Nephron progenitor cell (in vitro differentiated cells): ENCODE measurements around the gene SIRT2.
A peak's percentile ranks its signal among the peaks of the same experiment; 100 is the strongest.
"Not testable (repeated sequence)": the region's sequence is repeated elsewhere in the genome, so short reads cannot be mapped to it uniquely, and the experiment has no call there.

Experiments used
- DNase-seq: peaks from one replicate; pipeline ENCODE4 v3.0.0; 2021
- H3K27ac Mint-ChIP-seq: 2 replicates; pipeline ENCODE4 v1.8.0; 2021; ENCODE audit warnings: mild to moderate bottlenecking, moderate library complexity, mixed read lengths
- H3K27me3 Mint-ChIP-seq: 2 replicates; pipeline ENCODE4 v1.8.0; 2021; ENCODE audit warnings: mild to moderate bottlenecking, low read depth, mixed read lengths; ENCODE audit not compliant: poor library complexity
- H3K36me3 Mint-ChIP-seq: 2 replicates; pipeline ENCODE4 v1.8.0; 2021; ENCODE audit warnings: low read depth, mixed read lengths
- H3K4me1 Mint-ChIP-seq: 2 replicates; pipeline ENCODE4 v1.8.0; 2021; ENCODE audit warnings: mixed read lengths
- H3K4me3 Mint-ChIP-seq: 2 replicates; pipeline ENCODE4 v1.8.0; 2021; ENCODE audit warnings: mild to moderate bottlenecking, moderate library complexity, mixed read lengths
- H3K9me3 Mint-ChIP-seq: 2 replicates; pipeline ENCODE4 v1.8.0; 2021; ENCODE audit warnings: mild to moderate bottlenecking, moderate library complexity, mixed read lengths
- CTCF ChIP-seq: fragments of 200-600 bp; sonication (generic); IDR thresholded peaks from 2 replicates; pipeline ENCODE4 v1.5.0; 2021; ENCODE audit warnings: antibody characterized with exemption

SIRT2 gene

GRCh38 chr19:38878575-38879399 is 20.6 kb downstream of the SIRT2 start:
- H3K27ac Mint-ChIP-seq, result no peak overlapping the region
- TF ChIP-seq CTCF, result no peak
- H3K4me3 Mint-ChIP-seq, result no peak overlapping the region
- no peaks in the 10 kb centered on the region for H3K9me3 Mint-ChIP-seq
- H3K36me3 Mint-ChIP-seq, result peaks cover 5% of the 10 kb centered on the region
- no peaks in the 10 kb centered on the region for H3K27me3 Mint-ChIP-seq
- no peak for DNase-seq
- H3K4me1 Mint-ChIP-seq, result peaks cover 55% of the 10 kb centered on the region

- H3K27me3 Mint-ChIP-seq, result no peaks in the 10 kb centered on the region
- peak within 1 kb of the TSS; percentile 64 for H3K27ac Mint-ChIP-seq
- no peaks in the 10 kb centered on the region for H3K9me3 Mint-ChIP-seq
- no peak for TF ChIP-seq CTCF
- peaks cover 55% of the 10 kb centered on the region for H3K4me1 Mint-ChIP-seq
- H3K36me3 Mint-ChIP-seq, result no peaks in the 10 kb centered on the region
- H3K4me3 Mint-ChIP-seq, result no peak within 1 kb of the TSS
- DNase-seq, result no peak
Observed at GRCh38 chr19:38877781-38878574, 21.4 kb downstream of the SIRT2 start, which contains the start of gene RINL. RINL (minus strand) TSS chr19:38878275; CDS start chr19:38876742, 1,533 bp downstream.

GRCh38 chr19:38875656-38876395 is 23.6 kb downstream of the SIRT2 start:
- Mint-ChIP-seq H3K4me3 (no peak overlapping the region), H3K27ac (peak overlapping the region; percentile 79), H3K36me3 (no peaks in the 10 kb centered on the region), H3K4me1 (peaks cover 52% of the 10 kb centered on the region), H3K9me3 (no peaks in the 10 kb centered on the region), H3K27me3 (peaks cover 6% of the 10 kb centered on the region)
- TF ChIP-seq CTCF, result no peak
- no peak for DNase-seq

- DNase-seq, H3K36me3 Mint-ChIP-seq, H3K4me3 Mint-ChIP-seq, H3K9me3 Mint-ChIP-seq: not testable (repeated sequence)
- peak overlapping the region; percentile 2 for H3K27ac Mint-ChIP-seq
- peaks cover 13% of the 10 kb centered on the region for H3K27me3 Mint-ChIP-seq
- H3K4me1 Mint-ChIP-seq, result peaks cover 49% of the 10 kb centered on the region
Observed at GRCh38 chr19:38873400-38873799, 26.0 kb downstream of the SIRT2 start.

GRCh38 chr19:38870612-38871011 is 28.8 kb downstream of the SIRT2 start:
- Mint-ChIP-seq H3K4me3 (no peak overlapping the region), H3K27me3 (peaks cover 17% of the 10 kb centered on the region), H3K27ac (no peak overlapping the region), H3K4me1 (peaks cover 31% of the 10 kb centered on the region), H3K9me3 (no peaks in the 10 kb centered on the region), H3K36me3 (no peaks in the 10 kb centered on the region)
- TF ChIP-seq CTCF, result no peak
- no peak for DNase-seq
